Osteoblast (primary cell): ENCODE measurements around the gene GPR89A. TPM values are rescaled to one million over a fixed set of nuclear protein-coding genes. Genes with fewer than 3 reads are reported as not detected.
A peak's percentile ranks its signal among the peaks of the same experiment; 100 is the strongest.

Source experiments
- DNase-seq: peaks from one replicate; pipeline ENCODE4 v3.0.0; 2011; ENCODE audit warnings: low spot score, mixed read lengths; ENCODE audit not compliant: insufficient read length; ENCODE audit errors: missing footprints
- H2AFZ ChIP-seq: 2 replicates; pipeline ENCODE4 v1.6.0; 2011; ENCODE audit warnings: mild to moderate bottlenecking, low read length
- H3K27ac ChIP-seq: 2 replicates; pipeline ENCODE4 v1.5.1; 2011; ENCODE audit warnings: mild to moderate bottlenecking, low read depth, low read length, moderate library complexity
- H3K27me3 ChIP-seq: 2 replicates; pipeline ENCODE4 v1.6.0; 2012; ENCODE audit warnings: mild to moderate bottlenecking, control low read depth, inconsistent platforms, low read length, moderate library complexity; ENCODE audit not compliant: insufficient read depth
- H3K36me3 ChIP-seq: 2 replicates; pipeline ENCODE4 v1.5.1; 2011; ENCODE audit warnings: mild to moderate bottlenecking, low read length, control low read depth, moderate library complexity; ENCODE audit not compliant: insufficient read depth
- H3K4me1 ChIP-seq: 2 replicates; pipeline ENCODE4 v1.5.1; 2011; ENCODE audit warnings: mild to moderate bottlenecking, low read length, control low read depth, moderate library complexity; ENCODE audit not compliant: insufficient read depth
- H3K4me2 ChIP-seq: 2 replicates; pipeline ENCODE4 v1.6.0; 2011; ENCODE audit warnings: mild to moderate bottlenecking, low read length; ENCODE audit not compliant: insufficient read depth
- H3K4me3 ChIP-seq: fragments of 200-600 bp; sonication (generic); 3 replicates; pipeline ENCODE4 v1.5.1; 2012; ENCODE audit warnings: mild to moderate bottlenecking, low read length, inconsistent platforms; ENCODE audit not compliant: insufficient read depth
- H3K79me2 ChIP-seq: 2 replicates; pipeline ENCODE4 v1.6.0; 2012; ENCODE audit warnings: mild to moderate bottlenecking, low read length, control low read depth, inconsistent platforms; ENCODE audit not compliant: insufficient read depth
- H3K9me3 ChIP-seq: 2 replicates; pipeline ENCODE4 v1.5.1; 2011; ENCODE audit warnings: low read depth, low read length, control low read depth
- H4K20me1 ChIP-seq: 2 replicates; pipeline ENCODE4 v1.6.0; 2012; ENCODE audit warnings: mild to moderate bottlenecking, low read length, control low read depth; ENCODE audit not compliant: insufficient read depth
- CTCF ChIP-seq: IDR thresholded peaks from 2 replicates; pipeline ENCODE4 v1.5.1; 2011; ENCODE audit warnings: mild to moderate bottlenecking, low read depth, low read length, moderate library complexity; ENCODE audit errors: extremely low read depth
- total RNA-seq: library from RNA; depleted of rRNA; stranded (reverse); fragments of >200 nt; gene quantifications from 2 replicates; pipeline ENCODE4 v1.2.3, GENCODE V29; 2012

Gene GPR89A
- total RNA-seq, 1 donor, result 33.7 TPM

- peak within 1 kb of the TSS; percentile 97 for H3K4me2 ChIP-seq
- no peaks in the 10 kb centered on the region for H3K27me3 ChIP-seq
- peak within 1 kb of the TSS; percentile 89 for H2AFZ ChIP-seq
- H3K36me3 ChIP-seq, result no peaks in the 10 kb centered on the region
- peaks cover 21% of the 10 kb centered on the region for H3K4me1 ChIP-seq
- peak within 1 kb of the TSS; percentile 72 for H3K4me3 ChIP-seq
- DNase-seq, result no peak
- H4K20me1 ChIP-seq, result no peaks in the 10 kb centered on the region
- no peak for TF ChIP-seq CTCF
- no peaks in the 10 kb centered on the region for H3K9me3 ChIP-seq
- H3K79me2 ChIP-seq, result no peaks in the 10 kb centered on the region
- peak within 1 kb of the TSS; percentile 81 for H3K27ac ChIP-seq
Measured at GRCh38 chr1:145719230-145720079, 111.7 kb downstream of the GPR89A start, which contains the start of gene CD160. CD160 (plus strand) TSS chr1:145719499; CDS start chr1:145728328, 8,829 bp downstream.

Other genes with a start within 250 kb of the GPR89A start
- gene NBPF20, start 182.4 kb upstream of the GPR89A start, total RNA-seq, result 1.4 and 2.4 TPM in 2 replicates
- 0.29 and 0.36 TPM in 2 replicates for gene PDZK1, start 99.4 kb downstream of the GPR89A start, total RNA-seq
- gene CD160, start 111.5 kb downstream of the GPR89A start, total RNA-seq, result not detected in 2 replicates
- 23.2 and 25.6 TPM in 2 replicates for gene RNF115, start 216.1 kb downstream of the GPR89A start, total RNA-seq
- gene POLR3C, start 216.2 kb downstream of the GPR89A start, total RNA-seq, result 54.3 and 63.1 TPM in 2 replicates
- gene NUDT17, start 237.6 kb downstream of the GPR89A start, total RNA-seq, result 1.8 and 4.0 TPM in 2 replicates